MCF 10A (cell line): Measurements from ENCODE around the gene XYLT1. TPM values are rescaled to one million over a fixed set of nuclear protein-coding genes. Genes with fewer than 3 reads are reported as not detected.

ENCODE experiments used
- Bru-seq: library from RNA; stranded (reverse); fragments of 400-500 nt; gene quantifications from one replicate; lab custom pipeline; 2021; lab: Mats Ljungman, UMichigan
- BruChase-seq, 2 experiments: library from RNA; stranded (reverse); fragments of 400-500 nt; gene quantifications; one replicate each; lab custom pipeline; 2021; lab: Mats Ljungman, UMichigan
- BruUV-seq: library from RNA; stranded (reverse); fragments of 400-500 nt; replicated peaks from 2 replicates; lab custom pipeline; 2021; lab: Mats Ljungman, UMichigan
- CTCF ChIA-PET: fragments of 300-600 bp; sonication (Branson Sonifier 250); formaldehyde crosslinking; extraction: SDS; loops from one replicate; lab custom pipeline; 2021; ENCODE audit warnings: antibody characterized with exemption, inconsistent platforms; lab: Yijun Ruan, JAX
- POLR2A ChIA-PET: fragments of 300-600, 350-650 bp; sonication (Branson Sonifier 250); formaldehyde crosslinking; extraction: SDS; loops from one replicate; lab custom pipeline; 2020; ENCODE audit warnings: antibody characterized with exemption, inconsistent platforms; lab: Yijun Ruan, JAX
- DNase-seq: peaks from one replicate; pipeline ENCODE4 v3.0.0-alpha.2; 2018; ENCODE audit not compliant: unreplicated experiment
- H3K27ac Mint-ChIP-seq: one replicate; pipeline ENCODE4 v1.8.0; 2022; ENCODE audit warnings: mild to moderate bottlenecking, low read depth, mixed read lengths; ENCODE audit not compliant: unreplicated experiment
- H3K27me3 Mint-ChIP-seq: one replicate; pipeline ENCODE4 v1.8.0; 2022; ENCODE audit warnings: mixed read lengths; ENCODE audit not compliant: insufficient read depth, unreplicated experiment
- H3K36me3 Mint-ChIP-seq: one replicate; pipeline ENCODE4 v1.8.0; 2022; ENCODE audit warnings: mild to moderate bottlenecking, moderate library complexity, mixed read lengths; ENCODE audit not compliant: insufficient read depth, unreplicated experiment
- H3K4me1 Mint-ChIP-seq: one replicate; pipeline ENCODE4 v1.8.0; 2022; ENCODE audit warnings: mixed read lengths; ENCODE audit not compliant: insufficient read depth, unreplicated experiment
- H3K4me3 Mint-ChIP-seq: one replicate; pipeline ENCODE4 v1.8.0; 2022; ENCODE audit warnings: mild to moderate bottlenecking, moderate library complexity, mixed read lengths; ENCODE audit not compliant: unreplicated experiment
- H3K9me3 Mint-ChIP-seq: one replicate; pipeline ENCODE4 v1.8.0; 2022; ENCODE audit warnings: mixed read lengths; ENCODE audit not compliant: unreplicated experiment
- CTCF ChIP-seq: fragments of 200-600 bp; IDR thresholded peaks from one replicate; pipeline ENCODE4 v1.8.0; 2022; ENCODE audit warnings: antibody characterized with exemption, mild to moderate bottlenecking; ENCODE audit not compliant: unreplicated experiment
- intact Hi-C: fragments of 100-400 bp; cut with micrococcal nuclease; formaldehyde crosslinking; loops from 2 replicates; pipeline ENCODE4 v1.14.1; 2022
- long read RNA-seq: library from polyadenylated mRNA; stranded (forward); transcript quantifications from one replicate; pipeline ENCODE4 v2.0.0, GENCODE V29; 2022
- total RNA-seq: library from RNA; stranded (reverse); gene quantifications from 2 replicates; pipeline ENCODE4 v1.2.3, GENCODE V29; 2022

The XYLT1 gene, protein sequence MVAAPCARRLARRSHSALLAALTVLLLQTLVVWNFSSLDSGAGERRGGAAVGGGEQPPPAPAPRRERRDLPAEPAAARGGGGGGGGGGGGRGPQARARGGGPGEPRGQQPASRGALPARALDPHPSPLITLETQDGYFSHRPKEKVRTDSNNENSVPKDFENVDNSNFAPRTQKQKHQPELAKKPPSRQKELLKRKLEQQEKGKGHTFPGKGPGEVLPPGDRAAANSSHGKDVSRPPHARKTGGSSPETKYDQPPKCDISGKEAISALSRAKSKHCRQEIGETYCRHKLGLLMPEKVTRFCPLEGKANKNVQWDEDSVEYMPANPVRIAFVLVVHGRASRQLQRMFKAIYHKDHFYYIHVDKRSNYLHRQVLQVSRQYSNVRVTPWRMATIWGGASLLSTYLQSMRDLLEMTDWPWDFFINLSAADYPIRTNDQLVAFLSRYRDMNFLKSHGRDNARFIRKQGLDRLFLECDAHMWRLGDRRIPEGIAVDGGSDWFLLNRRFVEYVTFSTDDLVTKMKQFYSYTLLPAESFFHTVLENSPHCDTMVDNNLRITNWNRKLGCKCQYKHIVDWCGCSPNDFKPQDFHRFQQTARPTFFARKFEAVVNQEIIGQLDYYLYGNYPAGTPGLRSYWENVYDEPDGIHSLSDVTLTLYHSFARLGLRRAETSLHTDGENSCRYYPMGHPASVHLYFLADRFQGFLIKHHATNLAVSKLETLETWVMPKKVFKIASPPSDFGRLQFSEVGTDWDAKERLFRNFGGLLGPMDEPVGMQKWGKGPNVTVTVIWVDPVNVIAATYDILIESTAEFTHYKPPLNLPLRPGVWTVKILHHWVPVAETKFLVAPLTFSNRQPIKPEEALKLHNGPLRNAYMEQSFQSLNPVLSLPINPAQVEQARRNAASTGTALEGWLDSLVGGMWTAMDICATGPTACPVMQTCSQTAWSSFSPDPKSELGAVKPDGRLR
- not detected in 2 replicates for total RNA-seq
- percentile 6 among the genes with signal in this experiment for Bru-seq, nascent RNA
- BruChase-seq, experiment 1, labeled RNA remaining after a 6-hour chase = percentile 2 among the genes with signal in this experiment
- percentile 4 among the genes with signal in this experiment for BruChase-seq, experiment 2, labeled RNA remaining after a 2-hour chase
- long read RNA-seq = 0 reads

GRCh38 chr16:17470908-17471718, at the start of gene XYLT1:
XYLT1 (minus strand) TSS chr16:17470960; CDS start chr16:17470796, 164 bp downstream.
- no peak for TF ChIP-seq CTCF
- H3K27me3 Mint-ChIP-seq = no peaks in the 10 kb centered on the region
- H3K4me3 Mint-ChIP-seq = no peak within 1 kb of the TSS
- peak; percentile 28 for DNase-seq
- no peaks in the 10 kb centered on the region for H3K36me3 Mint-ChIP-seq
- ChIA-PET CTCF (no interaction called here), POLR2A (no interaction called here)
- H3K9me3 Mint-ChIP-seq = peaks cover 20% of the 10 kb centered on the region
- intact Hi-C loops = no loop called here
- no TSS peak for BruUV-seq
- H3K27ac Mint-ChIP-seq = no peak within 1 kb of the TSS
- H3K4me1 Mint-ChIP-seq = no peaks in the 10 kb centered on the region

DNA sequence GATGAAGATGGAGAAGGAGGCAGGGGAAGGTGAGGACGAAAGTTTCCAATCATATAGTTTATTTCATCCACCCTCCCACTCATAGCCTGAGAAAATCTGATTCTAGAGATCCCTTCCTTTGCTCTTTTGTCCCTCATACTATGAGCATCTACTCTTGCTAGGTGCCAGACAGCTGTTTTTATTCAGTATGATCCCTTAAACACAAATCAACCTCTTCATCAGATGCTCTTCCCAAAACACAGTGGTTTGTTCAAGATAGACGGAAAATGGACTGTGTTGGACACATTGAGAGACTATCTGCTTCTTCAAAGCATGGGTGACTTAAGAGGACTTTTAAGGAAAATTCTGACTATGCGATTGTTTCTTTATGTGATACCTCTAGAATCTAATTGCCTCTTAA, 49.4 kb upstream of the XYLT1 start:
- no peaks in the 10 kb centered on the region for H3K36me3 Mint-ChIP-seq
- peaks cover 41% of the 10 kb centered on the region for H3K9me3 Mint-ChIP-seq
- H3K4me3 Mint-ChIP-seq = no peak overlapping the region
- ChIA-PET POLR2A (no interaction called here), CTCF (no interaction called here)
- no peaks in the 10 kb centered on the region for H3K27me3 Mint-ChIP-seq
- TF ChIP-seq CTCF = no peak
- BruUV-seq = no TSS peak
- no peak overlapping the region for H3K27ac Mint-ChIP-seq
- no peak for DNase-seq
- no peaks in the 10 kb centered on the region for H3K4me1 Mint-ChIP-seq
- intact Hi-C loops = no loop called here

DNA sequence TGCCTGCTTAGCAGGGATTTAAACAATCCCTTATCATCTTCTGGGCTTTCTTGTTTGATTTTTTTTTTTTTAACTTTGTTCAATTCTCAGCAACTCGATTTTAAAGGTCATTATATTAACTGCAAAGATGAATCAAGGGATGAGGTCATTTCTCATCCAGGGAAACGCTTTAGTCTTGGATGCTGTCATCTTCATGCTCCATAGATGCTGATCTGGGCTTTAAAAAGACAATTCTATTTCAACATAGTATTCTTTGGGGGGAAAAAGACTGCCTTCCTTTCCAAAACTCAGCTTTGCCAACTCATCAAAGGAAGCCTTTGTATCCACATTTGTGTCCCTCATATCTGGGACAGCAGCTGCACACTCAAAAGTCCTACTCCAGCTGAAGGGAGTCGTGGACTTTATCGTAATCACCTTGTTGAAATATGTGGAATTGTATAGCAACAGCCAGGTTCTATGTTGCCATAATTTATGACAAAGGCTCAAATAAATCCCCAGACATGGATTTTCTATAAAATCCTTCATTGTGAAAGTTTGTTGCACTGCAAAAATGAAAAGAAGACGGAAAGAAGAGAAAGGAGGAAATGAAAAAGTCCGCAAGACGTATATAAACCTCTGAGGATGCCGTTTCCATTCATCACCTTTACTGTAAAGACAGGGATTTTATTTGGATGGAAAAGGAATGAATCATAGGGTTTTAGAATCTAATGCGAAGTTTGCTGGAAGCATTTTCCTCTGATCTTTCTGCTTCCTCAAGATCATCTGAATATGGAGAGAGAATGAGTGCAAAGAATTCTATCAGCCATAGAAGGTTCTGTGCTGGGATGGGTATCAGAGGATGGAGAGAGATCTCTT, 48.6 kb upstream of the XYLT1 start:
- no TSS peak for BruUV-seq
- Mint-ChIP-seq H3K4me1 (no peaks in the 10 kb centered on the region), H3K36me3 (no peaks in the 10 kb centered on the region), H3K27ac (no peak overlapping the region), H3K4me3 (no peak overlapping the region), H3K9me3 (peaks cover 43% of the 10 kb centered on the region), H3K27me3 (no peaks in the 10 kb centered on the region)
- POLR2A ChIA-PET = no interaction called here
- no peak for TF ChIP-seq CTCF
- no peak for DNase-seq
- CTCF ChIA-PET = no interaction called here
- intact Hi-C loops = no loop called here
